ENCODE results near the gene SLC7A9.

SLC7A9 gene

DNA sequence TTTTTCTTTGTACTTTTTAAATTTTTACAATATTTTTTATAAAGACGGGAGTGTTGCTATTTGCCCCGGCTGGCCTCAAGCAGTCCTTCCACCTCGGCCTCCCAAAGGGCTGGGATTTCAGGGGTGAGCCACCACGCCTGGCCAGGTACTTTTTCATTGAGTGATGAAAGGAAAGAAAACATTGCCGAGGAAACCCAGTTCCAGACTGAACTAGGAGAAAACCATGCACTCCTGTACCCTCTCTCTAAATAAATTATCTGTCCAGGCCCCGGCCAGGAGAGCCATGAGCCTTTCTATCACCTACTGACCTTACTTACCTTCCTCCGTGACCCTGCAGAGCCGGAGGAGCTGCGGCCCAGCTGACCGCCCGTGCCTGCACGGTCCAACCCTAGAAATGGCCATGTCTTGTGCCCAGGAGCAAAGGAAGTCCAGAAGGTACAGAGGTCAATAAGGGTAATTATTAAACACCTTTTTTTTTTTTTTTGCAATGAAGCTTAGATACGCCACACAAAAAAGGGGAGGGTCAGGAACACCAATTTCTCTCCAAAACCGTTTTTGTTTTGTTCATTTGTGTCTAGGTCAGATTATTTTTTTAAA is at the start of gene SLC7A9:
Gene SLC7A9, minus strand, starts transcription at position 399 of the 597 bp plus-strand sequence. CDS start 1,233 bp downstream, outside the sequence.
- Histone ChIP-seq H3K4me1 (ENCODE audit: insufficient read depth, low read length, severe bottlenecking) (no peaks in the 10 kb centered on the region), H3K27ac (ENCODE audit: low read depth, low read length, poor library complexity, severe bottlenecking) (no peak within 1 kb of the TSS), H4K20me1 (ENCODE audit: insufficient read depth, low read length) (no peaks in the 10 kb centered on the region), H3K4me2 (ENCODE audit: low read length) (no peak within 1 kb of the TSS), H3K9me3 (ENCODE audit: low read length) (no peaks in the 10 kb centered on the region), H3K79me2 (ENCODE audit: insufficient read depth, low read length) (no peaks in the 10 kb centered on the region), H3K36me3 (ENCODE audit: insufficient read depth, low read length) (no peaks in the 10 kb centered on the region), H3K27me3 (ENCODE audit: insufficient read depth, low read length) (no peaks in the 10 kb centered on the region), H3F3A (ENCODE audit: insufficient read depth, low read length) (no peaks in the 10 kb centered on the region), H3K9ac (ENCODE audit: low read length) (no peak within 1 kb of the TSS), H2AFZ (ENCODE audit: low read length) (no peak within 1 kb of the TSS), H3K4me3 (ENCODE audit: low read depth, low read length, poor library complexity, severe bottlenecking) (no peak within 1 kb of the TSS), H3K9me2 (ENCODE audit: low read depth, low read length) (no peaks in the 10 kb centered on the region)
- no peak for TF ChIP-seq EZH2 (IDR thresholded peaks at IDR 0.05; ENCODE audit: borderline replicate concordance, low read length)
- TF ChIP-seq, protein P1, sequence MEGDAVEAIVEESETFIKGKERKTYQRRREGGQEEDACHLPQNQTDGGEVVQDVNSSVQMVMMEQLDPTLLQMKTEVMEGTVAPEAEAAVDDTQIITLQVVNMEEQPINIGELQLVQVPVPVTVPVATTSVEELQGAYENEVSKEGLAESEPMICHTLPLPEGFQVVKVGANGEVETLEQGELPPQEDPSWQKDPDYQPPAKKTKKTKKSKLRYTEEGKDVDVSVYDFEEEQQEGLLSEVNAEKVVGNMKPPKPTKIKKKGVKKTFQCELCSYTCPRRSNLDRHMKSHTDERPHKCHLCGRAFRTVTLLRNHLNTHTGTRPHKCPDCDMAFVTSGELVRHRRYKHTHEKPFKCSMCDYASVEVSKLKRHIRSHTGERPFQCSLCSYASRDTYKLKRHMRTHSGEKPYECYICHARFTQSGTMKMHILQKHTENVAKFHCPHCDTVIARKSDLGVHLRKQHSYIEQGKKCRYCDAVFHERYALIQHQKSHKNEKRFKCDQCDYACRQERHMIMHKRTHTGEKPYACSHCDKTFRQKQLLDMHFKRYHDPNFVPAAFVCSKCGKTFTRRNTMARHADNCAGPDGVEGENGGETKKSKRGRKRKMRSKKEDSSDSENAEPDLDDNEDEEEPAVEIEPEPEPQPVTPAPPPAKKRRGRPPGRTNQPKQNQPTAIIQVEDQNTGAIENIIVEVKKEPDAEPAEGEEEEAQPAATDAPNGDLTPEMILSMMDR (IDR thresholded peaks at IDR 0.05; ENCODE audit: low read length), result no peak

DNA sequence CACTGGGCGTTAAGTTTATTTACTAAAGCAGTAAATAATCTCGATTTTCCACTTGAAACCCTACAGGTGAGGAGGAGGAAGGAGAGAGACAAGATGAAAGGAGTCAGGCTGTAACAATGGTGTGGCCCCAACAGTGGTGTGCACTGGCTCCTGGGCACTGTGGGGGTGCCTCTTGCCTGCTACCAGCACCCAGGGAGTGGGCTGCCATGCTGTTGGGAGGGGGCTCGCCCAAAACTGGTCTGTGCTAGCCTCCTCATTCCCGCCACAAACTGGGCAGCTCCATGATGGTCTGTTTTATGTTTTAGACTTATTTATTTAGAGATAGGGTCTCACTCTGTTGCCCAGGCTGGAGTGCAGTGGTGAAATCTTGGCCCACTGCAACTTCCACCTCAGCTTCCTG is 49.8 kb upstream of the SLC7A9 start:
- Histone ChIP-seq H3K27me3 (ENCODE audit: insufficient read depth, low read length) (no peaks in the 10 kb centered on the region), H3K79me2 (ENCODE audit: insufficient read depth, low read length) (no peaks in the 10 kb centered on the region), H3K9me2 (ENCODE audit: low read depth, low read length) (no peaks in the 10 kb centered on the region), H3K9ac (ENCODE audit: low read length) (no peak overlapping the region), H3K4me1 (ENCODE audit: insufficient read depth, low read length, severe bottlenecking) (no peaks in the 10 kb centered on the region), H4K20me1 (ENCODE audit: insufficient read depth, low read length) (no peaks in the 10 kb centered on the region), H3K36me3 (ENCODE audit: insufficient read depth, low read length) (no peaks in the 10 kb centered on the region), H3K9me3 (ENCODE audit: low read length) (no peaks in the 10 kb centered on the region), H3F3A (ENCODE audit: insufficient read depth, low read length) (no peaks in the 10 kb centered on the region), H3K27ac (ENCODE audit: low read depth, low read length, poor library complexity, severe bottlenecking) (no peak overlapping the region), H2AFZ (ENCODE audit: low read length) (no peak overlapping the region), H3K4me2 (ENCODE audit: low read length) (no peak overlapping the region), H3K4me3 (ENCODE audit: low read depth, low read length, poor library complexity, severe bottlenecking) (no peak overlapping the region)
- TF ChIP-seq, protein P1 (IDR thresholded peaks at IDR 0.05; ENCODE audit: low read length), result no peak
- no peak for TF ChIP-seq EZH2 (IDR thresholded peaks at IDR 0.05; ENCODE audit: borderline replicate concordance, low read length)

DNA sequence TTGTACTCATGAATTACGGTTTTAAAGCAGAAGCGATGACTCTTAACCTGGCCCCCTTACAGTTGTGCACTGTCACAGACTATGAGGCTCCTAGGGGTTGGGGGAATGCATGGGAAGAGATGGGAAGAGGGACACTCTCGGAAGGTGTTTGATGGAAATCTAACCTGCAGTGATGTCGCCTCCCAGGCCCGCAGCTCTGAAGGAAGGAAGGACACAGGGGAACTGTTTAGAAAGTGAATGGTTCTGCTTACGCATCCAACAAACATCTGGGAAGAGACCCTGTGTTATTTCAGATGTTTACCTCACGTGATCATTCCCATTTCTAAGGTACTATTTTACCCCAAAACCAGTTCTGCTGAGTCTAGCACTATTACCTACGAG is 48.0 kb upstream of the SLC7A9 start:
- H3K9ac ChIP-seq (ENCODE audit: low read length), result no peak overlapping the region
- H3K27me3 ChIP-seq (ENCODE audit: insufficient read depth, low read length), result no peaks in the 10 kb centered on the region
- no peak overlapping the region for H3K4me3 ChIP-seq (ENCODE audit: low read depth, low read length, poor library complexity, severe bottlenecking)
- no peak overlapping the region for H3K27ac ChIP-seq (ENCODE audit: low read depth, low read length, poor library complexity, severe bottlenecking)
- H3K9me2 ChIP-seq (ENCODE audit: low read depth, low read length), result no peaks in the 10 kb centered on the region
- TF ChIP-seq, protein P1 (IDR thresholded peaks at IDR 0.05; ENCODE audit: low read length), result no peak
- TF ChIP-seq EZH2 (IDR thresholded peaks at IDR 0.05; ENCODE audit: borderline replicate concordance, low read length), result no peak
- no peaks in the 10 kb centered on the region for H3K9me3 ChIP-seq (ENCODE audit: low read length)
- H3K36me3 ChIP-seq (ENCODE audit: insufficient read depth, low read length), result no peaks in the 10 kb centered on the region
- no peak overlapping the region for H2AFZ ChIP-seq (ENCODE audit: low read length)
- H3K4me2 ChIP-seq (ENCODE audit: low read length), result no peak overlapping the region
- no peaks in the 10 kb centered on the region for H4K20me1 ChIP-seq (ENCODE audit: insufficient read depth, low read length)
- no peaks in the 10 kb centered on the region for H3F3A ChIP-seq (ENCODE audit: insufficient read depth, low read length)
- H3K79me2 ChIP-seq (ENCODE audit: insufficient read depth, low read length), result no peaks in the 10 kb centered on the region
- H3K4me1 ChIP-seq (ENCODE audit: insufficient read depth, low read length, severe bottlenecking), result no peaks in the 10 kb centered on the region

All from OCI-LY1 (cell line).